GM18511 (cell line): ENCODE measurements around the gene RMI2.
"Not testable (repeated sequence)": the region's sequence is repeated elsewhere in the genome, so short reads cannot be mapped to it uniquely, and the experiment has no call there.

ENCODE experiments used
- ATAC-seq: cut with Tn5 transposase; IDR thresholded peaks from one replicate; pipeline ENCODE4 v1.9.1; 2021; ENCODE audit warnings: mild to moderate bottlenecking, moderate library complexity; ENCODE audit not compliant: unreplicated experiment

RMI2 gene

DNA sequence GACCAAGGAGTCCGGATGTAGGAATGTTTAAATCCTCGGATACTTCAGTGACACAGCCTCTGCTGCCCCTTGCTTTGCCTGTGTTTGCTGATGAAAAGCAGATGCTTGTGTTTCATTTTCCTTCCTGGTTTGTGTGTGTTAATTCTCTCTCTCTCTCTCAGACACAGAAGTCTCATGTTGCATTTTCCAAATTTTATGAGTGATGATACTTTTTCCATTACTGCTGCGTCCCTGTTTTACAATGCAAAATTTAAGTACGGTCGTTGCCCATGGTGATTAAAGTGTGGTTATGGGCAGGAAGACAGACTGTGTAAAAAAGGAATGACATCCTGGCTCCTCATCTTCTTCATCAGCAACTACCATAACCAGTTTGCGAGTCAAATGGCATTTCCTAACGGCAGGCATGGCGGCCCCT lies 5.7 kb downstream of the RMI2 start:
- no peak for ATAC-seq

GRCh38 chr16:11353158-11353557 lies 7.9 kb downstream of the RMI2 start:
- no peak for ATAC-seq

- ATAC-seq, result peak; percentile 39
Measured at GRCh38 chr16:11354407-11354732, 9.1 kb downstream of the RMI2 start.

- peak; percentile 81 for ATAC-seq
Measured at GRCh38 chr16:11354733-11355574, 9.7 kb downstream of the RMI2 start.

DNA sequence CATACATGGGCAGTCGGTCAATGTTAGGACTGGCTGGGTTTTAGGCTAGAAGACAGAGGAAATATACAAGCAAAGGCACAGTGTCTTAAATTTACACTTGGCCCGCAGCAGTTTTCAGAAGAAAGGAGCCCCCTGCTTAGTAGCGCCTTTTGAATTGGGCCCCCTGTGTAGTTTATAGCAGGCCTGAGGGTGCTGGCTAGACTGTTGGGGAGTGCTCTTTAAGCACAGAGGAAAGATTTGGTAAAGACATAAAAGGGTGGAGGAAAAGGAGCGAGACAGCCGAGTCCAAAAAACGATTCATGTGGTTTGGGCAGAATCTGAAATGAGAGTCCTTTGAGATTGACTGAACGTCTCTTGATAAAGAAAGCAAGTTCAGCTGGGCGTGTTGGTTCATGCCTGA lies 10.6 kb downstream of the RMI2 start:
- no peak for ATAC-seq

GRCh38 chr16:11356573-11357331 lies 11.5 kb downstream of the RMI2 start:
- ATAC-seq, result no peak

- ATAC-seq, result no peak
Measured at GRCh38 chr16:11358531-11358930, 13.3 kb downstream of the RMI2 start.

GRCh38 chr16:11359370-11359769 lies 14.1 kb downstream of the RMI2 start:
- ATAC-seq, result no peak

DNA sequence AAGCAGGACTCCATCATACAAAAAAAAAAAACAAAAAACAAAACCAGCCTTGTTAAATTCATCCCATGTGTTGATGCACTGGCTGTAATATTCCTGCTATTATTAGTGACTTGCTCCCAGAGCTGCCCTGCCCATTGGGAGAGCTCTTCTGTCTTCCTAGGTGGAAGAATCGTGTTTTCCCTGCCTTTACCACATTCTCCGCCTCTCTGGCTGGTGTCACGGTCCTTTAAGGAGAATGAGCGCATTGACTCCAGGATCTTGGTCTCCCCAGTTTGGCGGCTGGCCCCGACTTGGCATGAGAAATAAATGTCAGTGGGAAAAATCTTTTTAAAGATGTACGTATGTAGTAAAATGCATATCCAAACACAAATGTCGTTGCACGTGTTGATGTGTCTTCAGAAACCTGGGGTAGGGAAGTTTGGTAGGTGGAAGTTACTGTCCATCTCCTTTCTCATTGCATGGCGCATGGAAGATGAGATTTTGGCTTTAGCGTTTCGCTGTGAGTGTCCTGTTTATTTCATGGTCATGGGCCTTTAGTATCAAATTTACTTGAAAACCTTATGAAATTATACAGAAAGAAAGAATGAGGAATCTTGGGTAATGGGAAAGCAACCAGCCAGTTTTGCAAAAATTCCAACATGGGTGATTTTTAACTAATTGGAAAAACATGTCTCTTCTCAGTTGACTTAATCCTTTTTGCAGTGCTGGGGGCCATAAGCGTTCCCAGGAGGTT lies 15.5 kb downstream of the RMI2 start:
- ATAC-seq, result no peak

GRCh38 chr16:11361701-11362451 lies 16.6 kb downstream of the RMI2 start:
- peak; percentile 62 for ATAC-seq

GRCh38 chr16:11363927-11364258 lies 18.6 kb downstream of the RMI2 start:
- ATAC-seq, result no peak

DNA sequence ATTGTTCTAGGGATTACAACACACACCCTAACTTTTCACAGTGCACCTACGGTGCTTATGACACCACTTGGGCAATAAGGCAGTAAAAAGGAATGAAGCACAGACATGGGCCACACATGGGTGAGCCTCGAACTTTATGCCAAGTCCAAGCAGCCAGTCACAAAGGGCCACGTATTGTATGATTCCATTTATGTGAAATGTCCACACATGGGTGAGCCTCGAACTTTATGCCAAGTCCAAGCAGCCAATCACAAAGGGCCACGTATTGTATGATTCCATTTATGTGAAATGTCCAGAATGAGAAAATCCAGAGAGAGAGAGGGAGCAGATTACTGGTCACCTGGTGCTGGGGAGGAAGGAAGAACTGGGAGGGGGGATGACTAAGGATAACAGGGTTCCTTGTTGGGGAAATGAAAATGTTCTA lies 22.2 kb downstream of the RMI2 start:
- ATAC-seq, result no peak

DNA sequence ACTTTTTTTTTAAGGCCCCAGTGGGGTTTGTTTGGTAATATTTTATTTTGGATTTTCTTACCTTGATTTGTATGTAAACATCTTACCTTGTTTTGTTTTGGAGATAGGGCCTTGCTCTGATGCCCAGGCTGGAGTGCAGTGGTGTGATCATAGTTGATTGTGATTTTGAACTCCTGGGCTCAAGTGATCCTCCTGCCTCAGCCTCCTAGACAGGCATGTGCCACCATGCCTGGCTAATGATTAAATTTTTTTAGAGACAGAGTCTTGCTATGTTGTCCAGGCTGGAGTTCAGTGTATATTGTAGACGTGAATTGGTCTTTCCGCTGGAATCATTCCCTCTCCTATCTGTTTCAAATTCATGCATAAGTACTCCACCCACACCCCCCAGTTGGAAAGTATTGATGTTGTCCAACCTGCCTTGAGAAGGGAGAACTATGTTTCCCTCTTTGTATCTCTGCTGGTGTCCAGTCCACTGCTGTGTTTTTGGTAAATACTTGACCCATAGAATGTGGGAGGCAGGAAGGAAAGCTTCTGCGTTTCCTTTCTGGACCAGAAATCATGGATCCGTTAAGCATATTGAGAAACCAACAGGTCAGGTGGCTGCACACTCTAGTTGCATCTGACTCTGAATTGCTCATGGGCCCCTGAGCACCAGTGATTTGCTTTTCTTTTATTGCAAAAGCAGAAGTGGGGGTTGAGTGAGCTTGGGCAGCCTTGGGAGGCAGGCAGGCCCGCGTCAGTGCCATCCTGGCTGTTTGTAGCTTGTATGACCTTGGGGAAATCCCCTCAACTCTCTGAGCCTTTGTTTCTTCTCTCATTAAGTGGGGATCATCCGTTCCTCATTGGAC lies 25.0 kb downstream of the RMI2 start:
- ATAC-seq, result peak; percentile 69

DNA sequence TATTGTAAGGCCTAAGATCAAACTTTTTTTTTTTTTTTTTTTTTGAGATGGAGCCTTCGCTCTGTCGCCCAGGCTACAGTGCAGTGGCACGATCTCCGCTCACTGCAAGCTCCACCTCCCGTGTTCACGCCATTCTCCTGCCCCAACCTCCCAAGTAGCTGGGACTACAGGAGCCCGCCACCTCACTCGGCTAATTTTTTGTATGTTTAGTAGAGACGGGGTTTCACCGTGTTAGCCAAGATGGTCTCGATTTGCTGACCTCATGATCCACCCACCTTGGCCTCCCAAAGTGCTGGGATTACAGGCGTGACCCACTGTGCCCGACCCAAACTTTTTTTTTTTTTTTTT lies 25.6 kb downstream of the RMI2 start:
- not testable (repeated sequence) for ATAC-seq

GRCh38 chr16:11372073-11372828 lies 27.0 kb downstream of the RMI2 start:
- ATAC-seq, result no peak

DNA sequence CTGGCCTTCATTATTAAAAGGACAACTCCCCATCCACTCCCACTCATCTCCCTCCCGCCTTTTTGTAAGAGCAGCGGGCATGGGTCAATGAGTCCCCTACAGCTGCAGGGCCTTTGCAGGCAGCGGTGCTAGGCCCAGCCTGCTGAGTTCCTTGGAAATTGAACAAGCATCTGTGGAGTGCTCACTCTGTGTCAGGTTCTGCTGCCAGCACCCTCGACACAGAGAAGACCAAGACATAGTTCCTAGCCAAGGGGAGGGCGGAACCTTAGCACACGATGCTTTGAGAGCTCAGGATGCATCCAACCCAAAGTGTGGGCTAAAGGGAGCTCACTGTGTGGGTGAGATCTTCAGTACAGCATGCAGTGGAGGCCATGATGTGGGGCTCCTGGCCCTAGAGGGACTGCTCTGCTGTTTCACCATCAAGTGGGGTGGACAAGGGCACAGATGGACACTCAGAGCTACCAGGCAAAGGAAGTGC lies 27.6 kb downstream of the RMI2 start:
- ATAC-seq, result no peak

- no peak for ATAC-seq
Measured at GRCh38 chr16:11374255-11374654, 29.0 kb downstream of the RMI2 start.

GRCh38 chr16:11377154-11377553 lies 31.9 kb downstream of the RMI2 start:
- no peak for ATAC-seq

DNA sequence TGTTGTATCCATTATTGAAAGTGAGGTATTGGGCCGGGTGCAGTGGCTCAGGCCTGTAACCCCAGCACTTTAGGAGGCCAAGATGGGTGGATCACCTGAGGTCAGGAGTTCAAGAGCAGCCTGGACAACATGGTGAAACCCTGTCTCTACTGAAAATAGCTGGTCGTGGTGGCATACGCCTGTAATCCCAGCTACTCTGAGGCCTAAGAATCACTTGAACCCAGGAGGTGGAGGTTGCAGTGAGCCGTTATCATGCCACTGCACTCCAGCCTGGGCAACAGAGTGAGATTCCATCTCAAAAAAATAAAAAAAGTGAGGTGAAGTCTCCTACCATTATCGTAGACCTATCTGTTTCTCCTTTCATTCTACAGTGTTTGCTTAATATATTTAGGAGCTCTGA lies 33.7 kb downstream of the RMI2 start:
- not testable (repeated sequence) for ATAC-seq
